Gastrocnemius medialis (tissue), 4 donors: ENCODE results near the gene SLC16A10. TPM values are rescaled to one million over a fixed set of nuclear protein-coding genes. Genes with fewer than 3 reads are reported as not detected.
"Not testable (repeated sequence)": the region's sequence is repeated elsewhere in the genome, so short reads cannot be mapped to it uniquely, and the experiment has no call there.

Experiments
- ATAC-seq, 2 donors: fragments of 150-250 bp; one replicate each; pipeline ENCODE4 v1.9.1; 2016
- DNase-seq, 2 donors: peaks; one replicate each; pipeline ENCODE4 v3.0.0-alpha.2; 2019
- H3K27ac ChIP-seq, 4 donors: fragments of 200-600 bp; sonication (generic); 1 replicate in 1 of 4; 2 replicates in 3 of 4; pipeline ENCODE4 v1.5.1; 2016 to 2018; ENCODE audit warnings: mild to moderate bottlenecking in 2 of 4, moderate library complexity in 1 of 4
- H3K27me3 ChIP-seq, 3 donors: fragments of 200-600 bp; sonication (generic) in 2 of 3; 1 replicate in 1 of 3; 2 replicates in 2 of 3; pipeline versions ENCODE4 v1.5.1 to v1.6.0; 2016 to 2019; ENCODE audit warnings: mild to moderate bottlenecking in 1 of 3, moderate library complexity in 1 of 3
- H3K36me3 ChIP-seq, 2 donors: fragments of 200-600 bp; sonication (generic) in 1 of 2; one replicate each; pipeline ENCODE4 v1.5.1; 2017 to 2018
- H3K4me1 ChIP-seq, 2 donors: fragments of 200-600 bp; sonication (generic) in 1 of 2; one replicate each; pipeline ENCODE4 v1.5.1; 2016 to 2017; ENCODE audit warnings: mild to moderate bottlenecking in 2 of 2
- H3K4me3 ChIP-seq, 4 donors: fragments of 200-600 bp; sonication (generic) in 3 of 4; 1 replicate in 1 of 4; 2 replicates in 3 of 4; pipeline ENCODE4 v1.5.1; 2016 to 2019; ENCODE audit warnings: mild to moderate bottlenecking in 2 of 4
- H3K9me3 ChIP-seq, 3 donors: fragments of 200-600 bp; sonication (generic) in 2 of 3; 1 replicate in 1 of 3; 2 replicates in 2 of 3; pipeline ENCODE4 v1.5.1; 2016 to 2019
- CTCF ChIP-seq, 5 experiments: fragments of 450-650 bp in 3 of 5; fragments of 200-600 bp in 2 of 5; sonication (generic) in 2 of 5; IDR thresholded peaks in 4 of 5; conservative IDR thresholded peaks in 1 of 5; 1 replicate in 4 of 5; 2 replicates in 1 of 5; pipeline ENCODE4 v1.5.1; 2016 to 2019; ENCODE audit warnings: antibody characterized with exemption in 5 of 5, mild to moderate bottlenecking in 3 of 5, moderate library complexity in 3 of 5
- POLR2A ChIP-seq, 2 donors: fragments of 450-650 bp; IDR thresholded peaks; one replicate each; pipeline ENCODE4 v1.6.1; 2017; ENCODE audit warnings: antibody characterized with exemption in 2 of 2, mild to moderate bottlenecking in 2 of 2, moderate library complexity in 2 of 2
- in situ Hi-C, 4 donors: fragments of 200-750 bp; cut with MboI; loops; one replicate each; pipeline versions ENCODE4 v1.15.0 to v1.8.0; 2017; ENCODE audit warnings: low sequenced_read_pairs in 4 of 4
- intact Hi-C: fragments of 100-400 bp; cut with DNase I; formaldehyde crosslinking; loops from one replicate; pipeline ENCODE4 v1.15.1; 2023; ENCODE audit warnings: low total_unique reads
- total RNA-seq, 4 donors: library from RNA; depleted of rRNA; stranded (reverse); fragments of >200 nt; gene quantifications; one replicate each; pipeline versions ENCODE4 v1.1.0 to v1.2.3, GENCODE V29; 2016

SLC16A10 gene
- total RNA-seq, 4 donors from 2014 or later, result 81.5 to 167 (median 144) TPM

- ATAC-seq, result peak in 1 of 2 donors; percentile 73
- Histone ChIP-seq H3K36me3 (no peaks in the 10 kb centered on the region), H3K9me3 (no peaks in the 10 kb centered on the region), H3K4me3 (no peak overlapping the region), H3K27ac (peak overlapping the region in 3 of 4 donors; percentile 1 to 43 (median 14)), H3K4me1 (peaks cover 14 to 15% of the 10 kb centered on the region in 2 donors), H3K27me3 (no peaks in the 10 kb centered on the region)
- DNase-seq, result no peak
- in situ Hi-C loops (loop anchor here in 2 of 4 donors (10.0 to 25.0 kb wide), 2 partner anchors 162 to 164 kb away; no protein-coding TSS in a partner anchor), intact Hi-C loops (no loop called here)
- TF ChIP-seq POLR2A (IDR thresholded peaks at IDR 0.05), result no peak
- no peak for TF ChIP-seq CTCF (IDR thresholded peaks at IDR 0.05 in 4 of 5, conservative IDR thresholded peaks at IDR 0.05 in 1 of 5)
Observed at GRCh38 chr6:111050261-111051023, 36.9 kb upstream of the SLC16A10 start.

DNA sequence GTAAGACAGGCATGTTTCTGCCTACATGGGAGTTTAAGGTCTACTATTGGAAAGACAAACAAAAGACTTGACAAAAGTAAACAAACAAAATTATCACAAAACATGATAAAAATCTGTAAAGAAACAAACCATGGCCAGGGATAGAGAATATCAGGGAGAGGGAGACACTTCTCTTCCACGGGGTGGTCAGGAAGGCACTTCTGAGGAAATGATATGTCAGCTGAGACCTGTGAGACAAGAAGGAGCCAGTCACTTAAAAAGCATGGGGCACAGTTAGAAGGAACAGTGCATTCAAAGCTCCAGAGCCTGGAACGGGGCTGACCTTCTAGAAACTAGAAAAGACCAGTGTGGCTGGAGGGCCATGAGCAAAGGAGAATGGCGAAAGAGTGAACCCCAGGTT, 35.1 kb upstream of the SLC16A10 start:
- no peaks in the 10 kb centered on the region for H3K9me3 ChIP-seq
- in situ Hi-C loops (loop anchor here in 2 of 4 donors (10.0 to 25.0 kb wide), 2 partner anchors 160 to 163 kb away; no protein-coding TSS in a partner anchor), intact Hi-C loops (no loop called here)
- no peak overlapping the region for H3K4me3 ChIP-seq
- DNase-seq, result no peak
- no peaks in the 10 kb centered on the region for H3K27me3 ChIP-seq
- no peak for ATAC-seq
- H3K36me3 ChIP-seq, result no peaks in the 10 kb centered on the region
- TF ChIP-seq CTCF (IDR thresholded peaks at IDR 0.05 in 4 of 5, conservative IDR thresholded peaks at IDR 0.05 in 1 of 5) (no peak), POLR2A (IDR thresholded peaks at IDR 0.05) (no peak)
- H3K27ac ChIP-seq, result no peak overlapping the region
- H3K4me1 ChIP-seq, result peaks cover 14 to 15% of the 10 kb centered on the region in 2 donors

DNA sequence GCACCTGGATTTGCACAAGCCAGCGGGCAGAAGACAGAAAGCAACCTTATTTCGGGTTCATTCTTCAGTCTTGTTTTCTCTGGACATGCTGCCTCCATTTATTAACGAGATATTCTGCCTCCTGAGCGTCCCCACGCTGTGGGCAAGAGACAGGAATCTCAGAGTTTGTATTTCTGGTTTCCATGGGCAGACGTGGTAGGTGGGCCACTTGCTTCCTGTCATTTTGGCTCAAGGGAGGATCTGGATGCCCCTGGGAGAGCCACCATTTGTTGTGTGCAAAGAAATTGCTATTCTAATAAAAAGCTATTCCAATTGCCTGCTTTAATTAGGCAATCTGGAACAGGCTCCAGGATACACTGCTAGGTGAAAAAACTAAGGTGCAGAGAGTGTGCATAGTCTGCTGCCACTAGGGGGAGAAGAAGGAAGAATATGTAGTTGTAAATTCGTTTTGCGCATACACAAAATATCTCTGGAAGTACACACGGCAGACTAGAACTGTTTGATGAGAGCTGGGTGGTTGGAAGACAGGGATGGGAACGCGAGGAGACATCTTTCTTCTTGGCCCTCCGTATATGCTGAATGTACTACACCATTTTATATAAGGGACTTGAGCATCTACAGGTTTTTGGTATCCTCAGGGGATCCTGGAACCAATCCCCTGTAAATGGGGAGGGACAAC, 30.1 kb upstream of the SLC16A10 start:
- TF ChIP-seq CTCF (IDR thresholded peaks at IDR 0.05 in 4 of 5, conservative IDR thresholded peaks at IDR 0.05 in 1 of 5), result peak; percentile 64 to 80 (median 69)
- TF ChIP-seq POLR2A (IDR thresholded peaks at IDR 0.05), result no peak
- no peaks in the 10 kb centered on the region for H3K36me3 ChIP-seq
- H3K4me3 ChIP-seq, result no peak overlapping the region
- no peaks in the 10 kb centered on the region for H3K27me3 ChIP-seq
- H3K9me3 ChIP-seq, result no peaks in the 10 kb centered on the region
- no peaks in the 10 kb centered on the region for H3K4me1 ChIP-seq
- DNase-seq, result no peak
- in situ Hi-C loops (loop anchor here (5.0 to 25.0 kb wide), 4 partner anchors 150 to 158 kb away; no protein-coding TSS in a partner anchor), intact Hi-C loops (loop anchor here (2.0 kb wide), 1 partner anchor 154 kb away; no protein-coding TSS in a partner anchor)
- peak; percentile 86 to 92 for ATAC-seq
- H3K27ac ChIP-seq, result no peak overlapping the region

GRCh38 chr6:111061508-111061907, 25.8 kb upstream of the SLC16A10 start:
- intact Hi-C loops (no loop called here), in situ Hi-C loops (loop anchor here in 1 of 4 donors (25.0 kb wide), 1 partner anchor 151 kb away; no protein-coding TSS in a partner anchor)
- no peaks in the 10 kb centered on the region for H3K27me3 ChIP-seq
- no peak for ATAC-seq
- no peaks in the 10 kb centered on the region for H3K4me1 ChIP-seq
- no peak overlapping the region for H3K4me3 ChIP-seq
- no peaks in the 10 kb centered on the region for H3K36me3 ChIP-seq
- no peak overlapping the region for H3K27ac ChIP-seq
- DNase-seq, result no peak
- no peaks in the 10 kb centered on the region for H3K9me3 ChIP-seq
- TF ChIP-seq CTCF (IDR thresholded peaks at IDR 0.05 in 4 of 5, conservative IDR thresholded peaks at IDR 0.05 in 1 of 5), result no peak
- no peak for TF ChIP-seq POLR2A (IDR thresholded peaks at IDR 0.05)

- intact Hi-C loops, H3K4me3 ChIP-seq, ATAC-seq, H3K4me1 ChIP-seq, H3K36me3 ChIP-seq, DNase-seq, H3K27ac ChIP-seq, H3K9me3 ChIP-seq, H3K27me3 ChIP-seq: not testable (repeated sequence)
- in situ Hi-C loops, result loop anchor here in 1 of 4 donors (25.0 kb wide), 1 partner anchor 150 kb away; no protein-coding TSS in a partner anchor
Observed at GRCh38 chr6:111061985-111062384, 25.3 kb upstream of the SLC16A10 start.

DNA sequence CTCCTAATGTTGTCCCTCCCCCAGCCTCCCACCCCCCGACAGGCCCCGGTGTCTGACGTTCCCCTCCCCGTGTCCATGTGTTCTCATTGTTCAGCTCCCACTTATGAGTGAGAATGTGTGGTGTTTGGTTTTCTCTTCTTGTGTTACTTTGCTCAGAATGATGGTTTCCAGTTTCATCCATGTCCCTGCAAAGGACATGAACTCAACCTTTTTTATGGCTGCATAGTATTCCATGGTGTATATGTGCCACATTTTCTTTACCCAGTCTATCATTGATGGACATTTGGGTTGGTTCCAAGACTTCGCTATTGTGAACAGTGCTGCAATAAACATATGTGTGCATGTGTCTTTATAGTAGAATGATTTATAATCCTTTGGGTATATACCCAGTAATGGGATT, 24.4 kb upstream of the SLC16A10 start:
- H3K27me3 ChIP-seq, ATAC-seq, H3K9me3 ChIP-seq, H3K36me3 ChIP-seq, H3K27ac ChIP-seq, H3K4me1 ChIP-seq, intact Hi-C loops, DNase-seq, H3K4me3 ChIP-seq: not testable (repeated sequence)
- in situ Hi-C loops, result loop anchor here in 1 of 4 donors (25.0 kb wide), 1 partner anchor 149 kb away; no protein-coding TSS in a partner anchor
